ENCODE results near the gene TMEM132D.

TMEM132D gene

GRCh38 chr12:129119537-129119936 lies 784.3 kb downstream of the TMEM132D start:
- ChIA-PET POLR2A (ENCODE audit: low non-redundant PET) (no interaction called here), CTCF (interaction anchor here (0.5 kb wide), 1 partner anchor 240 kb away, joined by 3 read pairs; no protein-coding TSS in a partner anchor)
- no peak overlapping the region for H3K27ac ChIP-seq
- TF ChIP-seq, protein P1, sequence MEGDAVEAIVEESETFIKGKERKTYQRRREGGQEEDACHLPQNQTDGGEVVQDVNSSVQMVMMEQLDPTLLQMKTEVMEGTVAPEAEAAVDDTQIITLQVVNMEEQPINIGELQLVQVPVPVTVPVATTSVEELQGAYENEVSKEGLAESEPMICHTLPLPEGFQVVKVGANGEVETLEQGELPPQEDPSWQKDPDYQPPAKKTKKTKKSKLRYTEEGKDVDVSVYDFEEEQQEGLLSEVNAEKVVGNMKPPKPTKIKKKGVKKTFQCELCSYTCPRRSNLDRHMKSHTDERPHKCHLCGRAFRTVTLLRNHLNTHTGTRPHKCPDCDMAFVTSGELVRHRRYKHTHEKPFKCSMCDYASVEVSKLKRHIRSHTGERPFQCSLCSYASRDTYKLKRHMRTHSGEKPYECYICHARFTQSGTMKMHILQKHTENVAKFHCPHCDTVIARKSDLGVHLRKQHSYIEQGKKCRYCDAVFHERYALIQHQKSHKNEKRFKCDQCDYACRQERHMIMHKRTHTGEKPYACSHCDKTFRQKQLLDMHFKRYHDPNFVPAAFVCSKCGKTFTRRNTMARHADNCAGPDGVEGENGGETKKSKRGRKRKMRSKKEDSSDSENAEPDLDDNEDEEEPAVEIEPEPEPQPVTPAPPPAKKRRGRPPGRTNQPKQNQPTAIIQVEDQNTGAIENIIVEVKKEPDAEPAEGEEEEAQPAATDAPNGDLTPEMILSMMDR (conservative IDR thresholded peaks at IDR 0.05; ENCODE audit: low read depth), result no peak
- no peak for DNase-seq (ENCODE audit: low spot score)

DNA sequence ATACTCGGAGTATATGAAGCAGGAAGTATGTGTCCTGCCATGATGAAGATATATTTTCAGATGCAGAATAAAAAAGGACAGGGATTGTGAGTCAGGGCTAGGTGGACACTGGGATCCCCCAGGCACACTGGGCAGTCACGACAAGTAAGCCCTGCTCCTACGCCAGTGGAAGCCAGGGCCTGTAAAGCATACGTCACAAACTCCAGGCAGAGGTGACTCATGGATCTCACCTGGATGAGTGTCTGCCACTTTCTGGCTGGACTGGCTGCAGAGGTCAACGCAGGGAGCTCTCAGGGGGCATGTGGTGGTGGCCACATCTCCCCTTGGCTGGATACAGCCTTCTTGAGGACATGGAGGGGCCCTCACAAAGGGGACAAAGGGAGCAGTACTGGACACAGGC lies 788.3 kb downstream of the TMEM132D start:
- ChIA-PET CTCF (no interaction called here), POLR2A (ENCODE audit: low non-redundant PET) (no interaction called here)
- DNase-seq (ENCODE audit: low spot score), result no peak
- TF ChIP-seq, protein P1 (conservative IDR thresholded peaks at IDR 0.05; ENCODE audit: low read depth), result no peak
- no peak overlapping the region for H3K27ac ChIP-seq

- DNase-seq (ENCODE audit: low spot score), result no peak
- no peak overlapping the region for H3K27ac ChIP-seq
- POLR2A ChIA-PET (ENCODE audit: low non-redundant PET), result no interaction called here
- CTCF ChIA-PET, result no interaction called here
- TF ChIP-seq, protein P1 (conservative IDR thresholded peaks at IDR 0.05; ENCODE audit: low read depth), result no peak
These were observed 793.2 kb downstream of the TMEM132D start for GRCh38 chr12:129110575-129110974.

GRCh38 chr12:129109174-129110001 lies 794.4 kb downstream of the TMEM132D start:
- H3K27ac ChIP-seq, result no peak overlapping the region
- no peak for DNase-seq (ENCODE audit: low spot score)
- TF ChIP-seq, protein P1 (conservative IDR thresholded peaks at IDR 0.05; ENCODE audit: low read depth), result no peak
- CTCF ChIA-PET, result no interaction called here
- POLR2A ChIA-PET (ENCODE audit: low non-redundant PET), result no interaction called here

GRCh38 chr12:129106772-129107171 lies 797.1 kb downstream of the TMEM132D start:
- ChIA-PET POLR2A (ENCODE audit: low non-redundant PET) (no interaction called here), CTCF (no interaction called here)
- H3K27ac ChIP-seq, result no peak overlapping the region
- TF ChIP-seq, protein P1 (conservative IDR thresholded peaks at IDR 0.05; ENCODE audit: low read depth), result no peak
- DNase-seq (ENCODE audit: low spot score), result no peak

GRCh38 chr12:129103231-129103630 lies 800.6 kb downstream of the TMEM132D start:
- no peak for DNase-seq (ENCODE audit: low spot score)
- ChIA-PET POLR2A (ENCODE audit: low non-redundant PET) (no interaction called here), CTCF (no interaction called here)
- TF ChIP-seq, protein P1 (conservative IDR thresholded peaks at IDR 0.05; ENCODE audit: low read depth), result no peak
- H3K27ac ChIP-seq, result no peak overlapping the region

All from RWPE1 (cell line).